ENCODE results near the gene NEGR1. TPM values are rescaled to one million over a fixed set of nuclear protein-coding genes. Genes with fewer than 3 reads are reported as not detected.

Gene NEGR1
- total and polyA plus RNA-seq, 9 of the 15 experiments (the other 6 are each of a cell fraction or from before 2014, with no cell fraction given): not detected

- no peak for TF ChIP-seq RERE (CRISPR knock-in tag; IDR thresholded peaks at IDR 0.05; ENCODE audit: borderline replicate concordance)
Observed at GRCh38 chr1:71618191-71618590, 664.1 kb downstream of the NEGR1 start (continued).

GRCh38 chr1:71610476-71610875 is 671.9 kb downstream of the NEGR1 start:
- in situ Hi-C loops (cut with MboI): no loop called here
- H4K20me1 ChIP-seq (replicated peaks; ENCODE audit: control insufficient read depth, insufficient read depth, low read length): no peaks in the 10 kb centered on the region
- BruUV-seq (replicated peaks): no TSS peak
- no peak overlapping the region for H3K4me2 ChIP-seq (ENCODE audit: insufficient read depth, low read length)
- FAIRE-seq (no peak), DNase-seq (ENCODE audit: extremely low read depth in 1 of 4, low spot score in 3 of 4) (no peak), ATAC-seq (no peak)
- no peaks in the 10 kb centered on the region for H3K36me3 ChIP-seq (ENCODE audit: control insufficient read depth, insufficient read depth, low read length)
- no peaks in the 10 kb centered on the region for H3K27me3 ChIP-seq (ENCODE audit: control insufficient read depth in 2 of 2, insufficient read depth in 2 of 2, low read length in 2 of 2)
- POLR2A ChIA-PET: no interaction called here
- no peaks in the 10 kb centered on the region for H3K4me1 ChIP-seq (replicated peaks in 1 of 2; ENCODE audit: control insufficient read depth in 2 of 2, insufficient read depth in 2 of 2, low read length in 2 of 2)
- no peak overlapping the region for H3K9ac ChIP-seq (ENCODE audit: insufficient read depth in 1 of 2, low read depth in 2 of 2, low read length in 2 of 2)
- CTCF ChIA-PET (ENCODE audit: low intra/inter-chr PET ratio): no interaction called here
- 0% methylated on average over 1 of the region's 1 CpG for WGBS (ENCODE audit: insufficient coverage, low coverage, missing lambda C conversion rate)
- no peak overlapping the region for H3K4me3 ChIP-seq
- H3K79me2 ChIP-seq (ENCODE audit: control insufficient read depth, insufficient read depth, low read length): no peaks in the 10 kb centered on the region
- no peak overlapping the region for H2AFZ ChIP-seq (ENCODE audit: low read depth, low read length)
- H3K9me1 ChIP-seq (ENCODE audit: control insufficient read depth, insufficient read depth, low read length): no peaks in the 10 kb centered on the region
- no peak overlapping the region for H3K27ac ChIP-seq (ENCODE audit: extremely low read depth, low read depth, low read length)
- H3K9me3 ChIP-seq (replicated peaks; ENCODE audit: control insufficient read depth, insufficient read depth, low read depth, low read length): no peaks in the 10 kb centered on the region; the same call in 1 of the 2 replicates
- intact Hi-C loops (cut with micrococcal nuclease): no loop called here
- TF ChIP-seq, protein P1, sequence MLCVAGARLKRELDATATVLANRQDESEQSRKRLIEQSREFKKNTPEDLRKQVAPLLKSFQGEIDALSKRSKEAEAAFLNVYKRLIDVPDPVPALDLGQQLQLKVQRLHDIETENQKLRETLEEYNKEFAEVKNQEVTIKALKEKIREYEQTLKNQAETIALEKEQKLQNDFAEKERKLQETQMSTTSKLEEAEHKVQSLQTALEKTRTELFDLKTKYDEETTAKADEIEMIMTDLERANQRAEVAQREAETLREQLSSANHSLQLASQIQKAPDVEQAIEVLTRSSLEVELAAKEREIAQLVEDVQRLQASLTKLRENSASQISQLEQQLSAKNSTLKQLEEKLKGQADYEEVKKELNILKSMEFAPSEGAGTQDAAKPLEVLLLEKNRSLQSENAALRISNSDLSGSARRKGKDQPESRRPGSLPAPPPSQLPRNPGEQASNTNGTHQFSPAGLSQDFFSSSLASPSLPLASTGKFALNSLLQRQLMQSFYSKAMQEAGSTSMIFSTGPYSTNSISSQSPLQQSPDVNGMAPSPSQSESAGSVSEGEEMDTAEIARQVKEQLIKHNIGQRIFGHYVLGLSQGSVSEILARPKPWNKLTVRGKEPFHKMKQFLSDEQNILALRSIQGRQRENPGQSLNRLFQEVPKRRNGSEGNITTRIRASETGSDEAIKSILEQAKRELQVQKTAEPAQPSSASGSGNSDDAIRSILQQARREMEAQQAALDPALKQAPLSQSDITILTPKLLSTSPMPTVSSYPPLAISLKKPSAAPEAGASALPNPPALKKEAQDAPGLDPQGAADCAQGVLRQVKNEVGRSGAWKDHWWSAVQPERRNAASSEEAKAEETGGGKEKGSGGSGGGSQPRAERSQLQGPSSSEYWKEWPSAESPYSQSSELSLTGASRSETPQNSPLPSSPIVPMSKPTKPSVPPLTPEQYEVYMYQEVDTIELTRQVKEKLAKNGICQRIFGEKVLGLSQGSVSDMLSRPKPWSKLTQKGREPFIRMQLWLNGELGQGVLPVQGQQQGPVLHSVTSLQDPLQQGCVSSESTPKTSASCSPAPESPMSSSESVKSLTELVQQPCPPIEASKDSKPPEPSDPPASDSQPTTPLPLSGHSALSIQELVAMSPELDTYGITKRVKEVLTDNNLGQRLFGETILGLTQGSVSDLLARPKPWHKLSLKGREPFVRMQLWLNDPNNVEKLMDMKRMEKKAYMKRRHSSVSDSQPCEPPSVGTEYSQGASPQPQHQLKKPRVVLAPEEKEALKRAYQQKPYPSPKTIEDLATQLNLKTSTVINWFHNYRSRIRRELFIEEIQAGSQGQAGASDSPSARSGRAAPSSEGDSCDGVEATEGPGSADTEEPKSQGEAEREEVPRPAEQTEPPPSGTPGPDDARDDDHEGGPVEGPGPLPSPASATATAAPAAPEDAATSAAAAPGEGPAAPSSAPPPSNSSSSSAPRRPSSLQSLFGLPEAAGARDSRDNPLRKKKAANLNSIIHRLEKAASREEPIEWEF (CRISPR knock-in tag; IDR thresholded peaks at IDR 0.05): no peak
- TF ChIP-seq HCFC1 (IDR thresholded peaks at IDR 0.05; ENCODE audit: low read depth, low read length): no peak
- no peak for TF ChIP-seq GABPB1 (CRISPR knock-in tag; IDR thresholded peaks at IDR 0.05)
- TF ChIP-seq SRSF7 (optimal IDR thresholded peaks at IDR 0.05; ENCODE audit: low read depth, low read length): no peak
- TF ChIP-seq NR2C1 (IDR thresholded peaks at IDR 0.05): no peak
- TF ChIP-seq NR2C1 (tag; IDR thresholded peaks at IDR 0.05): no peak
- TF ChIP-seq CREM (IDR thresholded peaks at IDR 0.05; ENCODE audit: low read depth): no peak
- no peak for TF ChIP-seq BRF2 (IDR thresholded peaks at IDR 0.05; ENCODE audit: borderline replicate concordance, insufficient read depth, insufficient read length)
